Activated T-helper 9 cell treated with anti-CD3 and anti-CD28 coated beads, Interleukin-2, amount 50 U/mL, for 16 hours (primary cell): Measurements from ENCODE around the gene CANT1.
A peak's percentile ranks its signal among the peaks of the same experiment; 100 is the strongest.

Source experiments
- DNase-seq: peaks from one replicate; pipeline ENCODE4 v3.0.0-alpha.2; 2020; ENCODE audit warnings: low read depth

CANT1 gene

GRCh38 chr17:79009397-79010303 lies at the start of gene CANT1:
Gene CANT1, minus strand, starts transcription at chr17:79009764. Its CDS starts 12,142 bp downstream, at chr17:78997622.
- peak; percentile 82 for DNase-seq

GRCh38 chr17:79057737-79058385 lies 48.3 kb upstream of the CANT1 start:
- no peak for DNase-seq

GRCh38 chr17:79055197-79055596 lies 45.6 kb upstream of the CANT1 start:
- no peak for DNase-seq

- no peak for DNase-seq
Measured at GRCh38 chr17:79054200-79054960, 44.8 kb upstream of the CANT1 start.

- no peak for DNase-seq
Measured at GRCh38 chr17:79053251-79053925, 43.8 kb upstream of the CANT1 start.

GRCh38 chr17:79052131-79052530 lies 42.6 kb upstream of the CANT1 start:
- no peak for DNase-seq

GRCh38 chr17:79051306-79051705 lies 41.7 kb upstream of the CANT1 start:
- no peak for DNase-seq

GRCh38 chr17:79050551-79050950 lies 41.0 kb upstream of the CANT1 start:
- no peak for DNase-seq

GRCh38 chr17:79049821-79050220 lies 40.3 kb upstream of the CANT1 start:
- no peak for DNase-seq

GRCh38 chr17:79048826-79049755 lies 39.5 kb upstream of the CANT1 start:
- DNase-seq = no peak

GRCh38 chr17:79047923-79048825 lies 38.6 kb upstream of the CANT1 start:
- DNase-seq = no peak

GRCh38 chr17:79047291-79047920 lies 37.8 kb upstream of the CANT1 start:
- DNase-seq = no peak

GRCh38 chr17:79046916-79047280 lies 37.3 kb upstream of the CANT1 start:
- no peak for DNase-seq

GRCh38 chr17:79046197-79046915 lies 36.8 kb upstream of the CANT1 start:
- DNase-seq = no peak

GRCh38 chr17:79045842-79046196 lies 36.3 kb upstream of the CANT1 start:
- peak; percentile 40 for DNase-seq

GRCh38 chr17:79045001-79045729 lies 35.6 kb upstream of the CANT1 start:
- DNase-seq = no peak

GRCh38 chr17:79044462-79044861 lies 34.9 kb upstream of the CANT1 start:
- no peak for DNase-seq

- no peak for DNase-seq
Measured at GRCh38 chr17:79043931-79044320, 34.4 kb upstream of the CANT1 start.
